ENCODE results near the gene MYH9. TPM values are rescaled to one million over a fixed set of nuclear protein-coding genes. Genes with fewer than 3 reads are reported as not detected.

Gene MYH9
- total and polyA plus RNA-seq, 4 donors = 32.3 to 150 (median 98.7) TPM

DNA sequence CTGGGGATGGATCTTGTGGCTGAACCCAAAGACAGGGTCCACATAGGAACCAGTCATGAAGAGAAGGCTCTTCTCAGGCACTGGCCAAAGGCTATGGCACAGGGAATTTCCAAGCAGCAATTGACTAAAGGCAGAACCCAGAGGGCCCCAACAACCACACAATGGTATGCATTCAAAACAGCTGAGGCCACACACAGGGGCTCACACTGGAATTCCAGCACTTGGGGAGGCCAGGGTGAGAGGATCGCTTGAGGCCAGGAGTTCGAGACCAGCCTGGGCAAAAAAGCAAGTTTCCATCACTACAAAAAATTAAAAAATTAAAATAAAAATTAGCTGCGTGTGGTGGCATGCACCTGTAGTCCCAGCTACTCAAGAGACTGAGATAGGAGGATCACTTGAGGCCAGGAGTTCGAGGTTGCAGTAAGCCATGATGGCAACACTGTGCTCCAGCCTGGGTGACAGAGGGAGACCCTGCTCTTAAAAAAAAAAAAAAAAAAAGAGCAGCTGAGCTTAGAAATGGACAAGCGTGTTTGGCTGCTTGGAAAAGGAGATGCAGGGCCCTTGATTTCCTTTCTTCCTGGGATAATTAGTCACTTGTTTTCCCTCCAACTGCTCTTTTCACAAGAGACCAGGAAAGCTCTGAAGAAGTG, 44.6 kb downstream of the MYH9 start:
- no peak for DNase-seq (ENCODE audit: low spot score)
- Histone ChIP-seq H3K36me3 (ENCODE audit: control insufficient read depth in 4 of 4, insufficient read depth in 3 of 4, low read depth in 1 of 4, low read length in 3 of 4) (peaks cover 7 to 29% (median 20%) of the 10 kb centered on the region in 4 donors), H3K27ac (ENCODE audit: low read depth in 1 of 2, low read length in 2 of 2) (peak overlapping the region in 1 of 2 donors; percentile 26), H3K9me3 (ENCODE audit: control insufficient read depth in 4 of 4, low read length in 3 of 4) (no peaks in the 10 kb centered on the region), H3K4me1 (ENCODE audit: control insufficient read depth in 4 of 4, insufficient read depth in 4 of 4, low read length in 3 of 4) (peaks cover 11 to 38% (median 26%) of the 10 kb centered on the region in 4 donors), H3K4me3 (ENCODE audit: low read depth in 1 of 3, low read length in 3 of 3) (no peak overlapping the region), H3K9ac (ENCODE audit: low read depth in 1 of 2, low read length in 2 of 2) (no peak overlapping the region), H3K27me3 (ENCODE audit: control insufficient read depth in 4 of 4, insufficient read depth in 4 of 4, low read length in 3 of 4) (no peaks in the 10 kb centered on the region)
- no peak for TF ChIP-seq JUND (IDR thresholded peaks at IDR 0.05)
- peak; percentile 13 for TF ChIP-seq FOXA1 (IDR thresholded peaks at IDR 0.05)
- TF ChIP-seq FOXA2 (IDR thresholded peaks at IDR 0.05) = peak; percentile 64
- TF ChIP-seq, protein P1, sequence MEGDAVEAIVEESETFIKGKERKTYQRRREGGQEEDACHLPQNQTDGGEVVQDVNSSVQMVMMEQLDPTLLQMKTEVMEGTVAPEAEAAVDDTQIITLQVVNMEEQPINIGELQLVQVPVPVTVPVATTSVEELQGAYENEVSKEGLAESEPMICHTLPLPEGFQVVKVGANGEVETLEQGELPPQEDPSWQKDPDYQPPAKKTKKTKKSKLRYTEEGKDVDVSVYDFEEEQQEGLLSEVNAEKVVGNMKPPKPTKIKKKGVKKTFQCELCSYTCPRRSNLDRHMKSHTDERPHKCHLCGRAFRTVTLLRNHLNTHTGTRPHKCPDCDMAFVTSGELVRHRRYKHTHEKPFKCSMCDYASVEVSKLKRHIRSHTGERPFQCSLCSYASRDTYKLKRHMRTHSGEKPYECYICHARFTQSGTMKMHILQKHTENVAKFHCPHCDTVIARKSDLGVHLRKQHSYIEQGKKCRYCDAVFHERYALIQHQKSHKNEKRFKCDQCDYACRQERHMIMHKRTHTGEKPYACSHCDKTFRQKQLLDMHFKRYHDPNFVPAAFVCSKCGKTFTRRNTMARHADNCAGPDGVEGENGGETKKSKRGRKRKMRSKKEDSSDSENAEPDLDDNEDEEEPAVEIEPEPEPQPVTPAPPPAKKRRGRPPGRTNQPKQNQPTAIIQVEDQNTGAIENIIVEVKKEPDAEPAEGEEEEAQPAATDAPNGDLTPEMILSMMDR (IDR thresholded peaks at IDR 0.05; ENCODE audit: low read depth, low read length, missing input control) = no peak
- TF ChIP-seq RAD21 (IDR thresholded peaks at IDR 0.05) = peak in 1 of 2 donors; percentile 5
- WGBS = 86% methylated on average over 5 of the region's 5 CpGs

DNA sequence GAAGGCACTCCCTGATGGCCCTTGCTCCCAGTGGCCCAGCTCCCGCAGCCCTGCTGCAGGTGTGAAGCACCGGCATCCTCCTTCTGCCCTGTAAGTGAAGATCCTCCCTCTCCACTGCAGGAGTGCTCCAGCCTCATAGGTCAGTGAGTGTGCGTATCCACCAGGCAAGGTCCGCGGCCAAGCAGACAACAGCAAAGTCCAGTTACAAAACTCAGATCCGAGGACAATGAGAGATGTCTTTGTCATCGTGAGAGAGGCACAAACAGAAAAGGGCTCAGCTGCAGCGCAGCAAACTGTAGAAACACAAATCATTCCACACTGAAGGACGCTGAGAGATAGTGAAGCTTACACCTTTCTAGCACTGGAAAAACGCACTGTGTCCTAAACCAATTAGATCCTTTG, 46.1 kb downstream of the MYH9 start:
- Histone ChIP-seq H3K27ac (ENCODE audit: low read depth in 1 of 2, low read length in 2 of 2) (peak overlapping the region; percentile 26 to 43), H3K36me3 (ENCODE audit: control insufficient read depth in 4 of 4, insufficient read depth in 3 of 4, low read depth in 1 of 4, low read length in 3 of 4) (peaks cover 5 to 28% (median 19%) of the 10 kb centered on the region in 4 donors)

More for the DNA sequence above, 46.1 kb downstream of the MYH9 start:
- TF ChIP-seq TAF1 (conservative IDR thresholded peaks at IDR 0.05) = no peak
- peak in 1 of 2 donors; percentile 69 for TF ChIP-seq JUND (IDR thresholded peaks at IDR 0.05)
- TF ChIP-seq, protein P1 (IDR thresholded peaks at IDR 0.05; ENCODE audit: low read depth, low read length, missing input control) = no peak
- TF ChIP-seq RAD21 (IDR thresholded peaks at IDR 0.05) = peak; percentile 30 to 32
- TF ChIP-seq EGR1 (IDR thresholded peaks at IDR 0.05; ENCODE audit: low read depth in 2 of 2) = no peak
- TF ChIP-seq FOXA2 (IDR thresholded peaks at IDR 0.05) = no peak
- TF ChIP-seq YY1 (IDR thresholded peaks at IDR 0.05) = peak; percentile 52
- peak; percentile 58 for TF ChIP-seq SP1 (IDR thresholded peaks at IDR 0.05)
- TF ChIP-seq, protein P2, sequence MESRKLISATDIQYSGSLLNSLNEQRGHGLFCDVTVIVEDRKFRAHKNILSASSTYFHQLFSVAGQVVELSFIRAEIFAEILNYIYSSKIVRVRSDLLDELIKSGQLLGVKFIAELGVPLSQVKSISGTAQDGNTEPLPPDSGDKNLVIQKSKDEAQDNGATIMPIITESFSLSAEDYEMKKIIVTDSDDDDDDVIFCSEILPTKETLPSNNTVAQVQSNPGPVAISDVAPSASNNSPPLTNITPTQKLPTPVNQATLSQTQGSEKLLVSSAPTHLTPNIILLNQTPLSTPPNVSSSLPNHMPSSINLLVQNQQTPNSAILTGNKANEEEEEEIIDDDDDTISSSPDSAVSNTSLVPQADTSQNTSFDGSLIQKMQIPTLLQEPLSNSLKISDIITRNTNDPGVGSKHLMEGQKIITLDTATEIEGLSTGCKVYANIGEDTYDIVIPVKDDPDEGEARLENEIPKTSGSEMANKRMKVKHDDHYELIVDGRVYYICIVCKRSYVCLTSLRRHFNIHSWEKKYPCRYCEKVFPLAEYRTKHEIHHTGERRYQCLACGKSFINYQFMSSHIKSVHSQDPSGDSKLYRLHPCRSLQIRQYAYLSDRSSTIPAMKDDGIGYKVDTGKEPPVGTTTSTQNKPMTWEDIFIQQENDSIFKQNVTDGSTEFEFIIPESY (IDR thresholded peaks at IDR 0.05) = no peak
- peak; percentile 60 for TF ChIP-seq NR2F2 (IDR thresholded peaks at IDR 0.05)
- TF ChIP-seq FOXA1 (IDR thresholded peaks at IDR 0.05) = no peak
- TF ChIP-seq RXRA (IDR thresholded peaks at IDR 0.05) = peak; percentile 75 to 89
- TF ChIP-seq, protein P3, sequence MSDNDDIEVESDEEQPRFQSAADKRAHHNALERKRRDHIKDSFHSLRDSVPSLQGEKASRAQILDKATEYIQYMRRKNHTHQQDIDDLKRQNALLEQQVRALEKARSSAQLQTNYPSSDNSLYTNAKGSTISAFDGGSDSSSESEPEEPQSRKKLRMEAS (IDR thresholded peaks at IDR 0.05) = peak; percentile 78
- TF ChIP-seq, protein P4, sequence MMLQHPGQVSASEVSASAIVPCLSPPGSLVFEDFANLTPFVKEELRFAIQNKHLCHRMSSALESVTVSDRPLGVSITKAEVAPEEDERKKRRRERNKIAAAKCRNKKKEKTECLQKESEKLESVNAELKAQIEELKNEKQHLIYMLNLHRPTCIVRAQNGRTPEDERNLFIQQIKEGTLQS (IDR thresholded peaks at IDR 0.05) = no peak
- TF ChIP-seq, protein P5, sequence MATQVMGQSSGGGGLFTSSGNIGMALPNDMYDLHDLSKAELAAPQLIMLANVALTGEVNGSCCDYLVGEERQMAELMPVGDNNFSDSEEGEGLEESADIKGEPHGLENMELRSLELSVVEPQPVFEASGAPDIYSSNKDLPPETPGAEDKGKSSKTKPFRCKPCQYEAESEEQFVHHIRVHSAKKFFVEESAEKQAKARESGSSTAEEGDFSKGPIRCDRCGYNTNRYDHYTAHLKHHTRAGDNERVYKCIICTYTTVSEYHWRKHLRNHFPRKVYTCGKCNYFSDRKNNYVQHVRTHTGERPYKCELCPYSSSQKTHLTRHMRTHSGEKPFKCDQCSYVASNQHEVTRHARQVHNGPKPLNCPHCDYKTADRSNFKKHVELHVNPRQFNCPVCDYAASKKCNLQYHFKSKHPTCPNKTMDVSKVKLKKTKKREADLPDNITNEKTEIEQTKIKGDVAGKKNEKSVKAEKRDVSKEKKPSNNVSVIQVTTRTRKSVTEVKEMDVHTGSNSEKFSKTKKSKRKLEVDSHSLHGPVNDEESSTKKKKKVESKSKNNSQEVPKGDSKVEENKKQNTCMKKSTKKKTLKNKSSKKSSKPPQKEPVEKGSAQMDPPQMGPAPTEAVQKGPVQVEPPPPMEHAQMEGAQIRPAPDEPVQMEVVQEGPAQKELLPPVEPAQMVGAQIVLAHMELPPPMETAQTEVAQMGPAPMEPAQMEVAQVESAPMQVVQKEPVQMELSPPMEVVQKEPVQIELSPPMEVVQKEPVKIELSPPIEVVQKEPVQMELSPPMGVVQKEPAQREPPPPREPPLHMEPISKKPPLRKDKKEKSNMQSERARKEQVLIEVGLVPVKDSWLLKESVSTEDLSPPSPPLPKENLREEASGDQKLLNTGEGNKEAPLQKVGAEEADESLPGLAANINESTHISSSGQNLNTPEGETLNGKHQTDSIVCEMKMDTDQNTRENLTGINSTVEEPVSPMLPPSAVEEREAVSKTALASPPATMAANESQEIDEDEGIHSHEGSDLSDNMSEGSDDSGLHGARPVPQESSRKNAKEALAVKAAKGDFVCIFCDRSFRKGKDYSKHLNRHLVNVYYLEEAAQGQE (IDR thresholded peaks at IDR 0.05) = no peak
- TF ChIP-seq GABPA (IDR thresholded peaks at IDR 0.05 in 1 of 2, conservative IDR thresholded peaks at IDR 0.05 in 1 of 2) = no peak
- TF ChIP-seq HNF4A (conservative IDR thresholded peaks at IDR 0.05) = peak; percentile 94 to 96
- TF ChIP-seq HNF4G (IDR thresholded peaks at IDR 0.05) = peak; percentile 83
- Histone ChIP-seq H3K9ac (ENCODE audit: low read depth in 1 of 2, low read length in 2 of 2) (no peak overlapping the region), H3K27me3 (ENCODE audit: control insufficient read depth in 4 of 4, insufficient read depth in 4 of 4, low read length in 3 of 4) (no peaks in the 10 kb centered on the region), H3K4me1 (ENCODE audit: control insufficient read depth in 4 of 4, insufficient read depth in 4 of 4, low read length in 3 of 4) (peaks cover 9 to 46% (median 32%) of the 10 kb centered on the region in 4 donors), H3K9me3 (ENCODE audit: control insufficient read depth in 4 of 4, low read length in 3 of 4) (no peaks in the 10 kb centered on the region), H3K4me3 (ENCODE audit: low read depth in 1 of 3, low read length in 3 of 3) (no peak overlapping the region)
- 46% methylated on average over 10 of the region's 10 CpGs for WGBS
- no peak for DNase-seq (ENCODE audit: low spot score)
